ENCODE measurements around the gene CXorf38. TPM values are rescaled to one million over a fixed set of nuclear protein-coding genes. Genes with fewer than 3 reads are reported as not detected.

Gene CXorf38
- total RNA-seq, 1 donor = 10.0 TPM

- H3K4me3 ChIP-seq (ENCODE audit: low read depth, low read length) = peak overlapping the region; percentile 81
- TF ChIP-seq CTCF (IDR thresholded peaks at IDR 0.05; ENCODE audit: insufficient read depth, low read length) = no peak
- DNase-seq (ENCODE audit: low read depth) = peak; percentile 15
These were observed 65.9 kb downstream of the CXorf38 start for GRCh38 chrX:40581336-40581920.

GRCh38 chrX:40580537-40581335 lies 66.6 kb downstream of the CXorf38 start, which contains the start of gene ATP6AP2:
ATP6AP2 (plus strand) TSS chrX:40580970; CDS start chrX:40581066, 96 bp downstream.
- peak within 1 kb of the TSS; percentile 81 for H3K4me3 ChIP-seq (ENCODE audit: low read depth, low read length)
- peak; percentile 91 for DNase-seq (ENCODE audit: low read depth)
- TF ChIP-seq CTCF (IDR thresholded peaks at IDR 0.05; ENCODE audit: insufficient read depth, low read length) = no peak

- TF ChIP-seq CTCF (IDR thresholded peaks at IDR 0.05; ENCODE audit: insufficient read depth, low read length) = no peak
These were observed 67.3 kb downstream of the CXorf38 start for GRCh38 chrX:40579900-40580536.

GRCh38 chrX:40579141-40579540 lies 68.2 kb downstream of the CXorf38 start:
- DNase-seq (ENCODE audit: low read depth) = no peak
- no peak for TF ChIP-seq CTCF (IDR thresholded peaks at IDR 0.05; ENCODE audit: insufficient read depth, low read length)
- no peak overlapping the region for H3K4me3 ChIP-seq (ENCODE audit: low read depth, low read length)

More at GRCh38 chrX:40579900-40580536, 67.3 kb downstream of the CXorf38 start:
- DNase-seq (ENCODE audit: low read depth) = no peak
- H3K4me3 ChIP-seq (ENCODE audit: low read depth, low read length) = peak overlapping the region; percentile 81

GRCh38 chrX:40578039-40578695 lies 69.2 kb downstream of the CXorf38 start:
- H3K4me3 ChIP-seq (ENCODE audit: low read depth, low read length) = no peak overlapping the region

More at GRCh38 chrX:40578039-40578695, 69.2 kb downstream of the CXorf38 start:
- DNase-seq (ENCODE audit: low read depth) = no peak
- no peak for TF ChIP-seq CTCF (IDR thresholded peaks at IDR 0.05; ENCODE audit: insufficient read depth, low read length)

Other genes with a start within 250 kb of the CXorf38 start
- 113 and 143 TPM in 2 replicates for gene ATP6AP2, start 66.6 kb downstream of the CXorf38 start, total RNA-seq (ENCODE audit: low replicate concordance)
- gene MPC1L, start 24.1 kb downstream of the CXorf38 start, total RNA-seq (ENCODE audit: low replicate concordance) = not detected in 2 replicates
- 24.8 and 28.3 TPM in 2 replicates for gene MED14, start 88.0 kb upstream of the CXorf38 start, total RNA-seq (ENCODE audit: low replicate concordance)

All from fibroblast of the aortic adventitia (primary cell).